ENCODE results near the gene CAPG.

GRCh38 chr2:85455552-85456090 is 45.5 kb upstream of the CAPG start:
- TF ChIP-seq POLR2A (IDR thresholded peaks at IDR 0.05) (no peak), CTCF (IDR thresholded peaks at IDR 0.05) (no peak)

All from adrenal gland (tissue), 5 donors.